Lower leg skin (tissue), 3 donors: ENCODE results near the gene SORD.

Experiments
- CTCF ChIP-seq, 3 donors: fragments of 450-650 bp; IDR thresholded peaks; one replicate each; pipeline ENCODE4 v1.5.1; 2016; ENCODE audit warnings: antibody characterized with exemption in 3 of 3, mild to moderate bottlenecking in 3 of 3, moderate library complexity in 2 of 3
- POLR2A ChIP-seq, 2 donors: fragments of 450-650 bp; IDR thresholded peaks; one replicate each; pipeline ENCODE4 v1.6.1; 2016 to 2017; ENCODE audit warnings: antibody characterized with exemption in 2 of 2, mild to moderate bottlenecking in 1 of 2, moderate library complexity in 1 of 2

- no peak for TF ChIP-seq POLR2A (IDR thresholded peaks at IDR 0.05)
- no peak for TF ChIP-seq CTCF (IDR thresholded peaks at IDR 0.05)
These were observed 7.7 kb downstream of the SORD start for GRCh38 chr15:45030743-45031142.
